Heart right ventricle (tissue), 16 donors: ENCODE results near the gene TSPAN9. TPM values are rescaled to one million over a fixed set of nuclear protein-coding genes. Genes with fewer than 3 reads are reported as not detected.

ENCODE experiments used
- ATAC-seq, 8 donors: fragments of 200-7000 bp; cut with Tn5 transposase; one replicate each; pipeline ENCODE4 v1.9.1; 2020; ENCODE audit warnings: mild to moderate bottlenecking in 8 of 8, moderate library complexity in 8 of 8, moderate number of reproducible peaks in 1 of 8
- DNase-seq, 2 donors: peaks; one replicate each; pipeline ENCODE4 v3.0.0-alpha.2; 2020
- H3K27ac ChIP-seq, 10 donors: fragments of 200-600 bp; sonication (generic) in 2 of 10; one replicate each; pipeline versions ENCODE4 v1.5.0 to v1.8.0; 2020 to 2022; ENCODE audit warnings: mild to moderate bottlenecking in 3 of 10
- H3K27me3 ChIP-seq, 7 donors: fragments of 200-600 bp; one replicate each; pipeline ENCODE4 v1.8.0; 2021 to 2022; ENCODE audit warnings: mild to moderate bottlenecking in 2 of 7
- H3K36me3 ChIP-seq, 9 donors: fragments of 200-600 bp; sonication (generic) in 1 of 9; one replicate each; pipeline versions ENCODE4 v1.5.0 to v1.8.0; 2020 to 2022; ENCODE audit warnings: mild to moderate bottlenecking in 2 of 9
- H3K4me1 ChIP-seq, 9 donors: fragments of 200-600 bp; sonication (generic) in 1 of 9; one replicate each; pipeline versions ENCODE4 v1.5.0 to v1.8.0; 2020 to 2022; ENCODE audit warnings: mild to moderate bottlenecking in 4 of 9
- H3K4me3 ChIP-seq, 10 donors: fragments of 200-600 bp; sonication (generic) in 2 of 10; one replicate each; pipeline versions ENCODE4 v1.5.0 to v1.8.0; 2020 to 2022; ENCODE audit warnings: mild to moderate bottlenecking in 7 of 10, moderate library complexity in 2 of 10
- H3K9me3 ChIP-seq, 11 donors: fragments of 200-600 bp in 10 of 11; sonication (generic) in 2 of 11; one replicate each; pipeline versions ENCODE4 v1.5.0 to v1.8.0; 2013 to 2022; ENCODE audit warnings: mild to moderate bottlenecking in 2 of 11, control low read depth in 1 of 11, moderate library complexity in 1 of 11
- CTCF ChIP-seq, 9 donors: fragments of 200-600 bp; sonication (generic) in 2 of 9; IDR thresholded peaks; one replicate each; pipeline versions ENCODE4 v1.5.0 to v1.8.0; 2021 to 2022; ENCODE audit warnings: antibody characterized with exemption in 9 of 9, mild to moderate bottlenecking in 5 of 9, moderate library complexity in 1 of 9
- WGBS, 2 donors: extraction: QIAGEN DNeasy Blood & Tissue Kit; methylation state at CpG; one replicate each; pipeline ENCODE4 v1.1.7; 2013; ENCODE audit warnings: inconsistent platforms in 1 of 2; 5-methylcytosine and 5-hydroxymethylcytosine counted together
- intact Hi-C, 10 donors: fragments of 100-400 bp; cut with DNase I; formaldehyde crosslinking; loops; one replicate each; pipeline versions ENCODE4 v1.11.1 to v1.14.2; 2022
- polyA plus RNA-seq, 2 donors: library from polyadenylated mRNA; stranded (reverse); fragments of 200-250 nt; gene quantifications; one replicate each; pipeline ENCODE4 v1.2.3, GENCODE V29; 2013
- total RNA-seq, 10 donors: library from RNA; stranded (reverse); fragmentation: NEBNext Ultra II Directional in 3 of 10; extraction: Animal tissue kit (Norgen Biotek cat#: 25700) in 3 of 10; gene quantifications; one replicate each; pipeline versions ENCODE4 v1.2.1 to v1.2.4, GENCODE V29; 2021 to 2023
- donor health status: Arrhythmogenic right ventricular cardiomyopathy.
- donor health status: ischemic (EF 13 %, LVEDD 7.1; RV severe dilation, severe dysfunction).
- donor health status: healthy with polysubstance abuse.
- donor health status: DM: no; HTN: yes; CAD: no.
- donor health status: DM: no; HTN: no; CAD: no.
- donor health status: ischemic (EF 25% LVEDD 6.9; RV normal size, moderate dysfunction).
- donor health status: ischemic (EF 25% LVEDD 5.7; RV mildly dilated, moderate dysfunction).
- donor health status: healthy.
- donor health status: DM: yes; HTN: yes; CAD: no.
- donor health status: Ischemic cardiomyopathy.
- donor health status: ischemic (EF 35%, LVEDD 5.7; RV mildly dilated, moderate dysfunction).
- donor health status: nonischemic (EF 11% LVEDD 7.7; RV severe dilation, severe dysfunction).
- donor health status: DM: yes; HTN: yes; CAD: no.
- donor health status: PGD.
- donor health status: ischemic (EF 29% LVEDD 5.4; RV normal size, mild dysfunction).
- donor health status: nonischemic (EF 23%, LVEDD 6.1; RV moderate dilation, normal function).

Gene TSPAN9
- total and polyA plus RNA-seq, 12 donors = 63.0 to 401 (median 251) TPM

GRCh38 chr12:3251691-3252090 is 174.5 kb downstream of the TSPAN9 start:
- no peaks in the 10 kb centered on the region for H3K27me3 ChIP-seq
- peaks cover 64 to 100% (median 87%) of the 10 kb centered on the region in 9 donors for H3K4me1 ChIP-seq
- no peaks in the 10 kb centered on the region for H3K9me3 ChIP-seq
- no peak for TF ChIP-seq CTCF (IDR thresholded peaks at IDR 0.05)
- H3K4me3 ChIP-seq = peak overlapping the region in 1 of 10 donors; percentile 0
- 26 to 36% methylated on average over 7 of the region's 7 CpGs for WGBS, 2 donors
- intact Hi-C loops = loop anchor here in 2 of 10 donors (5.0 to 10.0 kb wide), 2 partner anchors 47 to 49 kb away; no protein-coding TSS in a partner anchor
- ATAC-seq = peak in 5 of 8 donors; percentile 2 to 16 (median 3)
- no peaks in the 10 kb centered on the region for H3K36me3 ChIP-seq
- peak overlapping the region; percentile 76 to 99 (median 89) for H3K27ac ChIP-seq
- peak; percentile 60 to 66 for DNase-seq

- whole genome bisulfite sequencing, 2 donors = 29 to 36% methylated on average over 13 of the region's 13 CpGs
- Histone ChIP-seq H3K9me3 (no peaks in the 10 kb centered on the region), H3K36me3 (no peaks in the 10 kb centered on the region), H3K4me1 (peaks cover 62 to 100% (median 87%) of the 10 kb centered on the region in 9 donors), H3K27ac (peak overlapping the region; percentile 76 to 99 (median 89)), H3K4me3 (peak overlapping the region in 1 of 10 donors; percentile 0), H3K27me3 (no peaks in the 10 kb centered on the region)
- ATAC-seq (peak; percentile 50 to 68 (median 60)), DNase-seq (peak; percentile 81 to 93)
- no peak for TF ChIP-seq CTCF (IDR thresholded peaks at IDR 0.05)
- intact Hi-C loops = loop anchor here in 2 of 10 donors (5.0 to 10.0 kb wide), 2 partner anchors 48 to 50 kb away; no protein-coding TSS in a partner anchor
These were observed 175.3 kb downstream of the TSPAN9 start for GRCh38 chr12:3252450-3252891.

- no peak for TF ChIP-seq CTCF (IDR thresholded peaks at IDR 0.05)
- peak in 6 of 8 donors; percentile 0 to 27 (median 11) for ATAC-seq
These were observed 176.6 kb downstream of the TSPAN9 start for GRCh38 chr12:3253682-3254275.

GRCh38 chr12:3255057-3255456 is 177.9 kb downstream of the TSPAN9 start:
- peak; percentile 50 to 70 for DNase-seq
- 39 to 44% methylated on average over 12 of the region's 12 CpGs for WGBS, 2 donors
- ATAC-seq = peak; percentile 5 to 45 (median 34)
- Histone ChIP-seq H3K4me3 (no peak overlapping the region), H3K36me3 (peaks cover 0 to 8% (median 0%) of the 10 kb centered on the region in 9 donors), H3K27ac (peak overlapping the region; percentile 76 to 99 (median 89)), H3K4me1 (peaks cover 47 to 100% (median 87%) of the 10 kb centered on the region in 9 donors), H3K27me3 (no peaks in the 10 kb centered on the region), H3K9me3 (no peaks in the 10 kb centered on the region)
- TF ChIP-seq CTCF (IDR thresholded peaks at IDR 0.05) = no peak
- intact Hi-C loops = loop anchor here in 2 of 10 donors (2.0 to 10.0 kb wide), 2 partner anchors 18 to 50 kb away; no protein-coding TSS in a partner anchor

More at GRCh38 chr12:3253682-3254275, 176.6 kb downstream of the TSPAN9 start:
- Histone ChIP-seq H3K27me3 (no peaks in the 10 kb centered on the region), H3K4me1 (peaks cover 58 to 100% (median 84%) of the 10 kb centered on the region in 9 donors), H3K4me3 (no peak overlapping the region), H3K27ac (peak overlapping the region; percentile 76 to 99 (median 89)), H3K36me3 (no peaks in the 10 kb centered on the region), H3K9me3 (no peaks in the 10 kb centered on the region)
- intact Hi-C loops = loop anchor here in 3 of 10 donors (2.0 to 10.0 kb wide), 3 partner anchors 17 to 51 kb away; no protein-coding TSS in a partner anchor
- WGBS, 2 donors = 39 to 67% methylated on average over 7 of the region's 7 CpGs
- peak in 1 of 2 donors; percentile 47 for DNase-seq
